GM18907 (cell line): ENCODE measurements around the gene PREX1.
A peak's percentile ranks its signal among the peaks of the same experiment; 100 is the strongest.

Experiments
- ATAC-seq: cut with Tn5 transposase; IDR thresholded peaks from one replicate; pipeline ENCODE4 v1.9.1; 2021; ENCODE audit warnings: mild to moderate bottlenecking, moderate library complexity; ENCODE audit not compliant: unreplicated experiment

Gene PREX1

DNA sequence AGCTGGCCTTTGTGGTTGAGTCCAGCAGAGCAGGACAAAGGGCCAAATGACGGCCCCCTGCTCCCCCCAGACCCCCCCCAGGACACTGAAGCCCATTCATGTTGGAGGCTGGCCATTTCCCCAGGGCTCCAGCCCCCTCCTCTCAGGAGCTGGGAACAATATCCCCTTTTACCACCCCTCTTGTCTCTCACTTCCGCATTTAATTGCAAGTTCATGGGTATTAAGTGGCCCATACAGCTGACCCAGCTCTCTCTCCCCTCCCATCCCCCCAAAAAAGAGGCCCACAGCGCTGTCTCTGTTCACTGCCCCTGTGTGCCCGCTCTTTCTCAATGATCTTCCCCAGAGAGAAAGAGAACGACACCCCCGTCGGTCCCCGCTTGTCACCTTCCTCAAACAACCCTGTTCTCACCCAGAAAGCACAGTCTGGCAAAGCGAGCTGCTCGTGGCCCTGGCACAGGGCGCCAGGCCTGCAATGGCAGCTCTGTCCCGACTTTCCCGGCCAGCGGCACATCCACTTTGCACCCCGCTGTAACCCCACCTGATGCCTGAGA lies 30.4 kb downstream of the PREX1 start:
- no peak for ATAC-seq

GRCh38 chr20:48795732-48796131 lies 32.1 kb downstream of the PREX1 start:
- no peak for ATAC-seq

- no peak for ATAC-seq
Observed at GRCh38 chr20:48794816-48795457, 32.9 kb downstream of the PREX1 start.

GRCh38 chr20:48794360-48794759 lies 33.4 kb downstream of the PREX1 start:
- ATAC-seq, result no peak

GRCh38 chr20:48793776-48794175 lies 34.0 kb downstream of the PREX1 start:
- no peak for ATAC-seq

DNA sequence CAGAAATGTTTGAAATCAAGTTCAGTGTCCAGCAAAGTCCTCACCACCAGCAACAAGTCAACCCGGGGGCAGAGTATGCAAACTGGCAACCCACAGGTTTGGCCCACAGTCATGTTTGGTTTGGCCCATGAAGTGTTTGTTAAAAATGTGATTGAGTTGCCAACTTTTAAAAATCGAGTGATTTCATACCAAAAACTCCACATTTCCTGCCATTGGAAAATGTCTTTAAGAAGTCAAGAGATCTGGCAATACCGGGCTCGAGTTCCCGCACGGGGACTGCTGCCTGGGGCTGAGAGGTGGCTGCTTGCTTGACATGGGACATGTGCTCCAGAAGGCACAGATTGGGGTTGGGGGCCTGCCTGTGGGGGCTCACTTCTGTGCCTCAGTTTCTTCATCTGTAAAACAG lies 36.1 kb downstream of the PREX1 start:
- no peak for ATAC-seq

DNA sequence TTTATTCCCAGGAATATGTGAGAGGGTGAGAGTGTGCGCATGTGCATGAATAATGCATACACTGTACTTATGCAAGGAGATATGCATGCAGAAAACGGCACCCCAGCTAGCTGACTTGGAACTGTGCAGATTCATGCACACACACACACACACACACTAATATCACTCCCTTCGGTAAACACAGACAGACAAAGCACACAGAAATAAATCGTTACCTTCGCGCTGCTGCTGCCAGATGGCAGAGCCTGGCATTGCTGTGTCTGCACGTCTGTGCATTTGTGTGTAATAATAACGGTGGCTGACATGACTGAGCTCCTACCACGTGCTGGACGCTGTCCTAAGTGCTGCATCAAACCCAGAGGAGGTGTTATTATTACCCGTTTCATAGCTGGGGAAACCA lies 36.8 kb downstream of the PREX1 start:
- no peak for ATAC-seq

GRCh38 chr20:48790473-48791003 lies 37.3 kb downstream of the PREX1 start:
- no peak for ATAC-seq

GRCh38 chr20:48789781-48790472 lies 37.9 kb downstream of the PREX1 start:
- ATAC-seq, result no peak

GRCh38 chr20:48789185-48789668 lies 38.6 kb downstream of the PREX1 start:
- peak; percentile 27 for ATAC-seq

- peak; percentile 54 for ATAC-seq
Observed at GRCh38 chr20:48788486-48789072, 39.2 kb downstream of the PREX1 start.

- ATAC-seq, result peak; percentile 24
Observed at GRCh38 chr20:48787861-48788375, 39.9 kb downstream of the PREX1 start.

GRCh38 chr20:48786951-48787705 lies 40.7 kb downstream of the PREX1 start:
- no peak for ATAC-seq

- ATAC-seq, result no peak
Observed at GRCh38 chr20:48785801-48786200, 42.0 kb downstream of the PREX1 start.

DNA sequence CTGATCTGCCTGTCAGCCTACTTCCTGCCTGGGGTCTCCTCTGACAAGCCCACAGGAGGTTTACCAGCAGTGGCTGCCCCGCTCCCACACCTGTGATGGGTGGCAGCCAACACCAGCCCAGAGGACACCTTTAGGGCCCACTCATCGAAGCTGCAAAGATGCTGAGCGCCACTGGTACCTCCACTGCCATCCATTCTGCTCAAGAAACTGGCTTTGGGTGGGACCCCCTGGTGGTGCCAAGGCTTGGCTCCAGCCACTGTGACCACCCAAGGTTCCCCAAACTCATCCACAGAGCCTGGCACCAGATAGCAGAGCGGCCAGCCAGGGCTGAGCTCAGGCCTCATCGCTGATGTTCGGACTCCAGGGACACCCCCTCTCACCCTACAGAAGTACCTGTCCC lies 42.5 kb downstream of the PREX1 start:
- no peak for ATAC-seq

- ATAC-seq, result no peak
Observed at GRCh38 chr20:48784273-48784641, 43.5 kb downstream of the PREX1 start.

DNA sequence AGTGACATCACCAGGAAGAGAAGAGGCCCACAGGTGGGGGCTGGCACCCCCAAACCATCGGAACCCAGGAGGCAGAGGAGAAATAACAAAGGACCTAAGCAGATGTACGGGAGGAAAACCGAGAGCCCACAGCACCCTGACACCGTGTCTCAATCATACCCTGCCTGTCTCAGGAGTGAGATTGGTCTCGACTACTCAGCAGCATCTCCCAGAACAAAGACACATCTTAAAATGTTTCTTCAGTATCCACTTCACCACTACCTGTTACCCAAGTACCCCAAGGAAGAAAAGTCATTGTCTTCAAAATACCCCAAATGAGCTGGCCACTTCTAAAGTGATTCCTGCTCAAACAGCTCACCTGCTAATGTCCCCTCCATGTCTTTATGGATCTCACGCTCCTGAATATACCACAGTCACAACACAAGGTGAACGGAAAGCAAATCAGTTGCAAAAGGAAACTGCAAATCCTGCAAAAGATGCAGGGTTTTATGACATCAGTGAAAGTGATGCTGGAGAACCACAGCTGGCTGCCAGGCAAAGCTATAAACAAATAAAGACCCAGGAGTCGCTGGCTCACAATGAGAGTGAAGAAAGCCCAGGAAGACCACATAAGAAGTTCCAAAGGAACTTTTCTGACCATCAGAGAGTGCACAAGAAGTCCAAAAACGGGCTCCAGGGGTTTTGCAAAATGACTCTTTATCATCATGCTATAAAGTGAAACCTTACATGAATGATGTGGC lies 44.1 kb downstream of the PREX1 start:
- ATAC-seq, result no peak

GRCh38 chr20:48782901-48783308 lies 44.9 kb downstream of the PREX1 start:
- no peak for ATAC-seq

DNA sequence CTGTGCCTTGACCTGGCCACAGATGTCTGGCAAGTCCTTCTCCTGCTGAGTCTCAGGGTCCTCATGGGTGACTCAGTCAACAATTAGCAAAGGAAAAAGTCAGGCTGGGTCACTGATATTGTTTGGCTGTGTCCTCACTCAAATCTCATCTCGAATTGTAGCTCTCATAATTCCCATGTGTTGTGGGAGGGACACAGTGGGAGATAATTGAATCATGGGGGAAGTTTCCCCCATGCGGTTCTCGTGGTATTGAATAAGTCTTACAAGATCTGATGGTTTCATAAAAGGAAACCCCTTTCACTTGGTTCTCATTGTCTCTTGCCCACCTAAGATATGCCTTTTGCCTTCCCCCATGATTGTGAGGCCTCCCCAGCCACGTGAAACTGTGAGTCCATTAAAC lies 45.7 kb downstream of the PREX1 start:
- ATAC-seq, result no peak

GRCh38 chr20:48781634-48782033 lies 46.2 kb downstream of the PREX1 start:
- no peak for ATAC-seq
